ENCODE results near the gene DUSP3.

The DUSP3 gene

GRCh38 chr17:43779145-43780125, 658 bp upstream of the DUSP3 start:
- no peak for DNase-seq (ENCODE audit: low read depth)
- TF ChIP-seq, protein P1, sequence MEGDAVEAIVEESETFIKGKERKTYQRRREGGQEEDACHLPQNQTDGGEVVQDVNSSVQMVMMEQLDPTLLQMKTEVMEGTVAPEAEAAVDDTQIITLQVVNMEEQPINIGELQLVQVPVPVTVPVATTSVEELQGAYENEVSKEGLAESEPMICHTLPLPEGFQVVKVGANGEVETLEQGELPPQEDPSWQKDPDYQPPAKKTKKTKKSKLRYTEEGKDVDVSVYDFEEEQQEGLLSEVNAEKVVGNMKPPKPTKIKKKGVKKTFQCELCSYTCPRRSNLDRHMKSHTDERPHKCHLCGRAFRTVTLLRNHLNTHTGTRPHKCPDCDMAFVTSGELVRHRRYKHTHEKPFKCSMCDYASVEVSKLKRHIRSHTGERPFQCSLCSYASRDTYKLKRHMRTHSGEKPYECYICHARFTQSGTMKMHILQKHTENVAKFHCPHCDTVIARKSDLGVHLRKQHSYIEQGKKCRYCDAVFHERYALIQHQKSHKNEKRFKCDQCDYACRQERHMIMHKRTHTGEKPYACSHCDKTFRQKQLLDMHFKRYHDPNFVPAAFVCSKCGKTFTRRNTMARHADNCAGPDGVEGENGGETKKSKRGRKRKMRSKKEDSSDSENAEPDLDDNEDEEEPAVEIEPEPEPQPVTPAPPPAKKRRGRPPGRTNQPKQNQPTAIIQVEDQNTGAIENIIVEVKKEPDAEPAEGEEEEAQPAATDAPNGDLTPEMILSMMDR (conservative IDR thresholded peaks at IDR 0.05; ENCODE audit: low read length): no peak; the same call in 1 of the 2 replicates
- H3K4me3 ChIP-seq (ENCODE audit: low read length): peak overlapping the region; percentile 90

DNA sequence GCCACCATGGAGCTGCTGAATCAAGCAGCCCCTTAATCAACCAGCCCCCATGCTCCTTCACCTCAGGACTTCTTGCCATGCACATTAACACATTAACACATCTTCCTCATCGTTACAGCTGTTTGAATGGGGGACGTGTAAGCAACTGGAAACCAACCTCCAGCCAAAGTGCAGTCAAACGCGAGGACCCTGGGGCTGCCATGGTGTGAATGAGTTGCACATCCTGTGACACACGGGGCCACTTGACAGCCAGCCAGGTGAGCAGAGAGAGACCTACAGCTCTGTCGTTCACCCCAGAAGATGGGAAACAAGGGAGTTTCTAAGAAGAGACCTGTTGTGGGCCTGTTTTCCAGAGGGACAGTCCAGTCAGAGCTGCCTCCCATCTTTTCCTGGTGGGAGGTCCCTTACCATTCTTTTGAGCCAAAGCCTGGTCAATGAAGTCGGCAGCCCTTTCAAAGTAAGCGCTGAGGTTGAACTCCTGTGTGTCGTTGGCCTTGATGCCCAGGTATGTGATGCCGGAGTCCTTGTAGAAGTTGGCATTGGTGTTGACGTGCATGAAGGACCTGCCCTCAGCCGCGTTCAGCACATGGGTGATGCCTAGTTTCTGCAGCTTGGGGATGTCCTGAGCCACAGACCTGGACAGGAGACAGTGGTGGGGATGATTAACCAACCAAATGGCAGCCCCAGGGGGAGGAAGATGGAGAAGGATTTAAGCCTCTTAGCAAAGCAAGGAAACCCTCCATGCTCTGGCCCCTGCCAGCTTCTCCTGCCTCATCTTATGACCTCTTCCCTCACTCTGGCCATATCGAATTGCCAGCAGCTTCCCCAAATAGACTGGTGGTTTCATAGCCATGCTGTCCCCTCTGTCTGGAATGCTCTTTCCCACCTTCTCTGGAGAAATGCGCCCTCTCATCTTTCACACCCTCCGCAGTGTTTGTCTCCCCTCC, 4.2 kb downstream of the DUSP3 start:
- no peak overlapping the region for H3K4me3 ChIP-seq (ENCODE audit: low read length)
- TF ChIP-seq, protein P1 (conservative IDR thresholded peaks at IDR 0.05; ENCODE audit: low read length): no peak
- no peak for DNase-seq (ENCODE audit: low read depth)

- H3K4me3 ChIP-seq (ENCODE audit: low read length): no peak overlapping the region
- TF ChIP-seq, protein P1 (conservative IDR thresholded peaks at IDR 0.05; ENCODE audit: low read length): no peak
- DNase-seq (ENCODE audit: low read depth): no peak
Observed at GRCh38 chr17:43772877-43773648, 5.7 kb downstream of the DUSP3 start.

GRCh38 chr17:43771463-43771862, 7.3 kb downstream of the DUSP3 start:
- no peak overlapping the region for H3K4me3 ChIP-seq (ENCODE audit: low read length)
- TF ChIP-seq, protein P1 (conservative IDR thresholded peaks at IDR 0.05; ENCODE audit: low read length): no peak
- DNase-seq (ENCODE audit: low read depth): no peak

DNA sequence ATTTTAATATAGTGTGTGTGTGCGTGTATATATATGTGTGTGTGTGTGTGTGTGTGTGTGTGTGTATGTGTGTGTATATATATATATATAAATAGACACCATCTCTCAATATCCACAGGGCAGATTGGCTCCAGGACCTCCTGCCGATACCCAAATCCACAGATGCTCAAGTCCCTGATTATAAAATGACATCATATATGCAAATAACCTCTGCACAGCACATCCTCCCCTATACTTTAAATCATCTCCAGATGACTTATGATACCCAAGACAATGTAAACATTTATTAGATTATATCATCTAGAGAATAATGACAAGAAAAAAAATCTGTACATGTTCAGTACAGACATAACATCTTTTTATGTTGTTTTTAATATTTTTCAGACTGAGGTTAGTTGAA, 7.8 kb downstream of the DUSP3 start:
- no peak overlapping the region for H3K4me3 ChIP-seq (ENCODE audit: low read length)
- no peak for DNase-seq (ENCODE audit: low read depth)
- TF ChIP-seq, protein P1 (conservative IDR thresholded peaks at IDR 0.05; ENCODE audit: low read length): no peak

GRCh38 chr17:43769859-43770258, 8.9 kb downstream of the DUSP3 start:
- no peak for DNase-seq (ENCODE audit: low read depth)

More at GRCh38 chr17:43769859-43770258, 8.9 kb downstream of the DUSP3 start:
- no peak overlapping the region for H3K4me3 ChIP-seq (ENCODE audit: low read length)
- TF ChIP-seq, protein P1 (conservative IDR thresholded peaks at IDR 0.05; ENCODE audit: low read length): no peak
